AG10803 (cell line): ENCODE measurements around the gene DERL2.

ENCODE experiments used
- DNase-seq: peaks from one replicate; pipeline ENCODE4 v3.0.0; 2010; ENCODE audit warnings: low read depth
- H3K4me3 ChIP-seq: 2 replicates; pipeline ENCODE4 v1.5.1; 2011; ENCODE audit warnings: mild to moderate bottlenecking, low read length, control low read depth
- TF ChIP-seq, protein P1 (sequence below): conservative IDR thresholded peaks from 2 replicates; pipeline ENCODE4 v1.5.1; 2011; ENCODE audit warnings: mild to moderate bottlenecking, low read length, control low read depth, inconsistent platforms

DERL2 gene

GRCh38 chr17:5513628-5514027 lies 27.6 kb upstream of the DERL2 start:
- no peak overlapping the region for H3K4me3 ChIP-seq
- TF ChIP-seq, protein P1, sequence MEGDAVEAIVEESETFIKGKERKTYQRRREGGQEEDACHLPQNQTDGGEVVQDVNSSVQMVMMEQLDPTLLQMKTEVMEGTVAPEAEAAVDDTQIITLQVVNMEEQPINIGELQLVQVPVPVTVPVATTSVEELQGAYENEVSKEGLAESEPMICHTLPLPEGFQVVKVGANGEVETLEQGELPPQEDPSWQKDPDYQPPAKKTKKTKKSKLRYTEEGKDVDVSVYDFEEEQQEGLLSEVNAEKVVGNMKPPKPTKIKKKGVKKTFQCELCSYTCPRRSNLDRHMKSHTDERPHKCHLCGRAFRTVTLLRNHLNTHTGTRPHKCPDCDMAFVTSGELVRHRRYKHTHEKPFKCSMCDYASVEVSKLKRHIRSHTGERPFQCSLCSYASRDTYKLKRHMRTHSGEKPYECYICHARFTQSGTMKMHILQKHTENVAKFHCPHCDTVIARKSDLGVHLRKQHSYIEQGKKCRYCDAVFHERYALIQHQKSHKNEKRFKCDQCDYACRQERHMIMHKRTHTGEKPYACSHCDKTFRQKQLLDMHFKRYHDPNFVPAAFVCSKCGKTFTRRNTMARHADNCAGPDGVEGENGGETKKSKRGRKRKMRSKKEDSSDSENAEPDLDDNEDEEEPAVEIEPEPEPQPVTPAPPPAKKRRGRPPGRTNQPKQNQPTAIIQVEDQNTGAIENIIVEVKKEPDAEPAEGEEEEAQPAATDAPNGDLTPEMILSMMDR = no peak
- no peak for DNase-seq

GRCh38 chr17:5511401-5512225 lies 25.6 kb upstream of the DERL2 start:
- no peak for DNase-seq
- TF ChIP-seq, protein P1 = no peak

DNA sequence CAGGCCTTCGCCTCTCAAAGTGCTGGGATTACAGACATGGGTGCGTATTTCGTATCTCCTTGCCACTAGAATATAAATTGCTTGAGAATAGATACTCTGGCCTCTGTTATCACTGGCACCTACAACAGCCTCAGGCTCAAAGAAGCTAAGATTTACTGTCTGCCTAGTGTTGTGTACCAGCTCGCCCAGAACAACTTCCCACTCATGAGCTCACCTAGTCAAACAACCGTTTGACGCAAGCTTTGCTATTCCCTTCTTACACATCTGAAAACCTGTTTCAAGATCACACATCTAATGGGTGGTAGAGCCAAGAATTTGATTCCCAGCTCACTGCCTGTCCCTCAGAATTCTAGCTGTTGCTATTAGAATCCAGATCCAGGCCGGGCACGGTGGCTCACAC lies 24.8 kb upstream of the DERL2 start:
- DNase-seq = no peak
- H3K4me3 ChIP-seq = no peak overlapping the region
- TF ChIP-seq, protein P1 = no peak

More at GRCh38 chr17:5511401-5512225, 25.6 kb upstream of the DERL2 start:
- no peak overlapping the region for H3K4me3 ChIP-seq

- no peak overlapping the region for H3K4me3 ChIP-seq
- TF ChIP-seq, protein P1 = no peak
- DNase-seq = peak; percentile 40
Observed at GRCh38 chr17:5509482-5509881, 23.5 kb upstream of the DERL2 start.

DNA sequence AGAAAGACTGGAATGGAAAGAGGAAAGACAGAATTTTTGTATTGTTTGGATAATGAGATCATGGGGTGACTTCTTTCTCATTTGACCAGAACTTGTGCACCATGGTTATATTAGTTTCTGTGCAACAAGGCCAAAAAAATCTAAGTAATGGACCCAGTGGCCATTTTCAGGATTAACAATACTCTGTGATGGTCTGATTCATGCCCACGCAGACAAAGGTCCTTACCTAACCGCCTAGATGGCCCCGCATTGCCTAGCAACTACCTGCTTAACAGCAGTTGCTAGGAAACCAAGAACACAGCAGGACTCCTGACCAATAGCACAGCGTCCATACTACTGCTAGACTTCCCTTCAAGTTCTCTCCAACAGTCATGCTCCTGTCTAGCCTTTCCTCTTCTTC lies 22.8 kb upstream of the DERL2 start:
- TF ChIP-seq, protein P1 = no peak
- DNase-seq = peak; percentile 50

DNA sequence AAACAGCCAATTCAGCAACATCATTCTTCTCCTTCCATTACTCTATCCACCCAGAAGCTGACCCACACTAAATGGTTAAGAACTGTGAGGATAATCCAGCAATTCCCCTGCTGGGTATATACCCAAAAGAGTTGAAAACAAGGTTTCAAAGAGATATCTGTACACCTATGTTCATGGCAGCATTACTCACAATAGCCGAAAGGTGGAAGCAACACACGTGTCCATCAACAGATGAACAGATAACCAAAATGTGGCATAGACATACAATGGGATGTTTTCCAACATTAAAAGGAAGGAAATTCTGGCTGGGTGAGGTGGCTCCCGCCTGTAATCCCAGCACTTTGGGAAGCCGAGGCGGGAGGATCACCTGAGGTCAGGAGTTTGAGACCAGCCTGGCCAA lies 20.3 kb upstream of the DERL2 start:
- no peak for DNase-seq
- TF ChIP-seq, protein P1 = no peak
- H3K4me3 ChIP-seq = no peak overlapping the region

More for the DNA sequence above, 22.8 kb upstream of the DERL2 start:
- H3K4me3 ChIP-seq = no peak overlapping the region

- no peak overlapping the region for H3K4me3 ChIP-seq
- no peak for DNase-seq
- TF ChIP-seq, protein P1 = no peak
Observed at GRCh38 chr17:5502552-5502951, 16.6 kb upstream of the DERL2 start.
